A673 (cell line): Measurements from ENCODE around the gene MICAL2. TPM values are rescaled to one million over a fixed set of nuclear protein-coding genes. Genes with fewer than 3 reads are reported as not detected.

Experiments
- BruUV-seq: library from RNA; stranded (reverse); fragments of 400-500 nt; replicated peaks from 2 replicates; lab custom pipeline; 2021; lab: Mats Ljungman, UMichigan
- CTCF ChIA-PET: fragments of 300-600 bp; sonication (Branson Sonifier 250); formaldehyde crosslinking; loops from one replicate; lab custom pipeline; 2022; ENCODE audit warnings: antibody characterized with exemption; lab: Charles Lee
- POLR2A ChIA-PET: fragments of 300-600 bp; sonication (Branson Sonifier 250); formaldehyde crosslinking; loops from one replicate; lab custom pipeline; 2022; ENCODE audit warnings: antibody characterized with exemption; ENCODE audit not compliant: low non-redundant PET; lab: Charles Lee
- DNase-seq: peaks from one replicate; pipeline ENCODE4 v3.0.0-alpha.2; 2015; ENCODE audit warnings: low spot score
- H3K27ac ChIP-seq: fragments of 200-600 bp; sonication (generic); 2 replicates; pipeline ENCODE4 v1.5.1; 2016; ENCODE audit warnings: mixed run types, low read depth, mild to moderate bottlenecking, mixed read lengths, antibody characterized with exemption, low read length; ENCODE audit not compliant: poor library complexity, severe bottlenecking
- H3K27me3 ChIP-seq: fragments of 200-600 bp; sonication (generic); replicated peaks from 2 replicates; pipeline ENCODE4 v1.6.1; 2017; ENCODE audit warnings: mixed run types, low read depth, mild to moderate bottlenecking, mixed read lengths, antibody characterized with exemption, low read length; ENCODE audit not compliant: insufficient read depth, poor library complexity
- H3K36me3 ChIP-seq: fragments of 200-600 bp; sonication (generic); 2 replicates; pipeline ENCODE4 v1.6.1; 2016; ENCODE audit warnings: mixed run types, mild to moderate bottlenecking, mixed read lengths, antibody characterized with exemption, low read length; ENCODE audit not compliant: insufficient read depth, poor library complexity, severe bottlenecking
- H3K4me1 ChIP-seq: fragments of 200-600 bp; sonication (generic); 2 replicates; pipeline ENCODE4 v1.6.1; 2017; ENCODE audit warnings: mixed run types, mild to moderate bottlenecking, mixed read lengths, antibody characterized with exemption, low read length; ENCODE audit not compliant: insufficient read depth, poor library complexity, severe bottlenecking
- H3K4me3 ChIP-seq: fragments of 200-600 bp; sonication (generic); 2 replicates; pipeline ENCODE4 v1.5.1; 2016; ENCODE audit warnings: low read depth, mixed run types, mild to moderate bottlenecking, mixed read lengths, low read length; ENCODE audit not compliant: poor library complexity, severe bottlenecking
- H3K9me3 ChIP-seq: fragments of 200-600 bp; sonication (generic); 2 replicates; pipeline ENCODE4 v1.6.1; 2016; ENCODE audit warnings: mixed run types, low read depth, mild to moderate bottlenecking, mixed read lengths, antibody characterized with exemption, low read length; ENCODE audit not compliant: poor library complexity, severe bottlenecking
- CTCF ChIP-seq: fragments of 300-800, 200-600 bp; sonication (generic); conservative IDR thresholded peaks from 2 replicates; pipeline ENCODE4 v1.5.1; 2017; ENCODE audit warnings: low read depth, mild to moderate bottlenecking, antibody characterized with exemption, low read length, moderate library complexity, mixed read lengths
- EZH2 ChIP-seq: fragments of 200-600 bp; sonication (generic); IDR thresholded peaks from 2 replicates; pipeline ENCODE4 v1.6.1; 2017; ENCODE audit warnings: borderline replicate concordance, low read depth, mild to moderate bottlenecking, mixed read lengths, antibody characterized with exemption, low read length; ENCODE audit not compliant: poor library complexity, severe bottlenecking
- intact Hi-C: fragments of 100-400 bp; cut with micrococcal nuclease; formaldehyde crosslinking; loops from one replicate; pipeline ENCODE4 v1.10.0; 2022; ENCODE audit not compliant: unreplicated experiment
- total RNA-seq: library from RNA; stranded (reverse); gene quantifications from 2 replicates; pipeline ENCODE4 v1.2.3, GENCODE V29; 2021

MICAL2 gene
- total RNA-seq, 1 experiment from 2014 or later = 1.1 TPM

GRCh38 chr11:12185106-12185690 lies 74.8 kb downstream of the MICAL2 start:
- Histone ChIP-seq H3K36me3 (no peaks in the 10 kb centered on the region), H3K27ac (no peak overlapping the region), H3K27me3 (no peaks in the 10 kb centered on the region), H3K9me3 (no peaks in the 10 kb centered on the region), H3K4me3 (no peak overlapping the region), H3K4me1 (no peaks in the 10 kb centered on the region)
- intact Hi-C loops = no loop called here
- no TSS peak for BruUV-seq
- no peak for DNase-seq
- POLR2A ChIA-PET = no interaction called here
- TF ChIP-seq EZH2 = no peak
- TF ChIP-seq CTCF = no peak
- CTCF ChIA-PET = no interaction called here

- intact Hi-C loops = no loop called here
- Histone ChIP-seq H3K4me1 (no peaks in the 10 kb centered on the region), H3K27ac (no peak overlapping the region), H3K4me3 (no peak overlapping the region), H3K27me3 (no peaks in the 10 kb centered on the region), H3K36me3 (no peaks in the 10 kb centered on the region), H3K9me3 (no peaks in the 10 kb centered on the region)
- BruUV-seq = no TSS peak
- TF ChIP-seq CTCF (0 out of 2 replicates have a peak, but pooled peaks have one; percentile 12), EZH2 (no peak)
- peak; percentile 74 for DNase-seq
- ChIA-PET POLR2A (no interaction called here), CTCF (no interaction called here)
Observed at GRCh38 chr11:12185914-12186313, 75.5 kb downstream of the MICAL2 start.

- ChIA-PET CTCF (no interaction called here), POLR2A (no interaction called here)
- intact Hi-C loops = no loop called here
- DNase-seq = no peak
- no peaks in the 10 kb centered on the region for H3K4me1 ChIP-seq
- H3K9me3 ChIP-seq = no peaks in the 10 kb centered on the region
- no peak overlapping the region for H3K27ac ChIP-seq
- no peaks in the 10 kb centered on the region for H3K36me3 ChIP-seq
- no peak overlapping the region for H3K4me3 ChIP-seq
- no peaks in the 10 kb centered on the region for H3K27me3 ChIP-seq
- no TSS peak for BruUV-seq
- TF ChIP-seq EZH2 (no peak), CTCF (no peak)
Observed at GRCh38 chr11:12186701-12187100, 76.3 kb downstream of the MICAL2 start.
